ENCODE measurements around the gene GRIA3.

GRIA3 gene

DNA sequence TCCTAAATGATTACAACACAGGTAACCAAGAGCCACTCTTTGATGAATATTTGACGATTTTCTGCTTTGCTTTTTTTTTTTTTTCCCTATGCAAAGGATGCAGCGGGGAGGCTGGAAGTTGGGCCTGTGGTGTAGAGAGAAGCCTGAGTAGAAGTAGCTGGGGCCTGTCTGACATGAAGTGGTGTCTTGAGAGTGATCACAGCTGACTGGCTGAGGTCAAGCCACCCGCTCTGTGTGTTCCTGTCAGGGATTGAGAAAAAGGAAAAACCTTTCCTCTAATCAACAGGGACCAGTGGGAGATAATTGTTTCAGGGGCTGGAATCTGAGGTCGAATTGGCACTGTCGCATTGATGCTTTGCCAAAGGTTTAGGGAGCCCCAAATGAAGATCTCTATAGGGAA lies 258.7 kb downstream of the GRIA3 start:
- TF ChIP-seq, protein P1, sequence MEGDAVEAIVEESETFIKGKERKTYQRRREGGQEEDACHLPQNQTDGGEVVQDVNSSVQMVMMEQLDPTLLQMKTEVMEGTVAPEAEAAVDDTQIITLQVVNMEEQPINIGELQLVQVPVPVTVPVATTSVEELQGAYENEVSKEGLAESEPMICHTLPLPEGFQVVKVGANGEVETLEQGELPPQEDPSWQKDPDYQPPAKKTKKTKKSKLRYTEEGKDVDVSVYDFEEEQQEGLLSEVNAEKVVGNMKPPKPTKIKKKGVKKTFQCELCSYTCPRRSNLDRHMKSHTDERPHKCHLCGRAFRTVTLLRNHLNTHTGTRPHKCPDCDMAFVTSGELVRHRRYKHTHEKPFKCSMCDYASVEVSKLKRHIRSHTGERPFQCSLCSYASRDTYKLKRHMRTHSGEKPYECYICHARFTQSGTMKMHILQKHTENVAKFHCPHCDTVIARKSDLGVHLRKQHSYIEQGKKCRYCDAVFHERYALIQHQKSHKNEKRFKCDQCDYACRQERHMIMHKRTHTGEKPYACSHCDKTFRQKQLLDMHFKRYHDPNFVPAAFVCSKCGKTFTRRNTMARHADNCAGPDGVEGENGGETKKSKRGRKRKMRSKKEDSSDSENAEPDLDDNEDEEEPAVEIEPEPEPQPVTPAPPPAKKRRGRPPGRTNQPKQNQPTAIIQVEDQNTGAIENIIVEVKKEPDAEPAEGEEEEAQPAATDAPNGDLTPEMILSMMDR (IDR thresholded peaks at IDR 0.05; ENCODE audit: extremely low read depth, missing control alignments), result no peak

DNA sequence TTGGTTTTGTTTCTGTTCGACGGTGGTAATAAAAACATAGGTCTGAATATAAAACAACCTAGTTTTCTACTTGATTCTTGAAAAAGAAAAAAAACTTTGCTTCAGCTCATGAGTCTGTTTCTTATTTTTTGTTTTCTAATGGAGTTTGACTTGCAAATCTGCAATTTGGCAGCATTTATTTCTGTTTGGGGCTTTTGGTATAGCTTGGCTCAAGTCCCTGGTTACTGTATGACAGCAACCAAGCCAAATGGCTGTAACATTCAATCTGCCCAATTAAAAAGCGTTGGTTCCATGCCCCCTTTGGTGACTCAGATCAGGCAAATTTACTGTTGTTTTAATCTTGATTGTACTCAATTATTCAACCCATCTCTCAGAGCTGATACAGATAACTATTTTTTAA lies 263.4 kb downstream of the GRIA3 start:
- TF ChIP-seq, protein P1 (IDR thresholded peaks at IDR 0.05; ENCODE audit: extremely low read depth, missing control alignments), result no peak
- no peak for DNase-seq (ENCODE audit: low spot score)

More for the DNA sequence above, 258.7 kb downstream of the GRIA3 start:
- no peak for DNase-seq (ENCODE audit: low spot score)

DNA sequence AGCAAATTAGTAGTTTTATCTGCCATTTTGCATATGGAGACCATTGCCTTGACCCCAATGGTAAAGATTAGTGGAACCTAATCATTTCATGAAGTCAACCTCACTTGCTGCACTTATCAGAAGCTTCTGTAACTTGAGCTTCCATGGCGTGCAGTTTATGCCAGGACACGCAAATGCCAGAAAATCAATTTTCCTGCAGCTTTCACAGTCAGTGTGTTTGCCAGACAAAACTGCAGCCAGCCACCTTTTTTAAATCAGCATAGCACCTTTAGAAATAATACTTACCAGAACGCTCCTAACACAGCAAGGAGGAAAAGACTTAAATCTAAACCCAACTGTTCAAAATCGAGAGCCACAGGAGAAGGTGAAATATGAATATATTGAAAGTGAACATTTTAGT lies 265.3 kb downstream of the GRIA3 start:
- DNase-seq (ENCODE audit: low spot score), result no peak
- TF ChIP-seq, protein P1 (IDR thresholded peaks at IDR 0.05; ENCODE audit: extremely low read depth, missing control alignments), result no peak

DNA sequence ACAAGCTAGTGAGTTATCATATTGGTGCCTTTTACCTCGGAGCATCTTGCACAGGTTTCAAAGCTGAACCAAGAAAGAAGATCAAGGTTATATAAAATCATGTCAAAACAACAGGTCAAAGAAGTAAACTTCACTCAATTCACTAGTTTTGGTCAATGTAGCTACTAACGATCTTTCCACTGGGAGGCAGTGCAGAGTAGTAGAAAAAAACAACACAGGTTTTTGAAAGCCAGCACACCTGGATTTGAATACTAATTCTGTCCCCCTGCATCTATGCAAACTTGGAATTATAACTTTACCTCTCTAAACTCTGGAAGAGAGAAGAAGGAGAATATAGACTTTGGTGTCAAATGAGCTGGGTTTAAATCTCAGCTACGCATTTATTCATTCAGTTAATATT lies 266.1 kb downstream of the GRIA3 start:
- peak; percentile 6 for DNase-seq (ENCODE audit: low spot score)
- TF ChIP-seq, protein P1 (IDR thresholded peaks at IDR 0.05; ENCODE audit: extremely low read depth, missing control alignments), result peak; percentile 10

DNA sequence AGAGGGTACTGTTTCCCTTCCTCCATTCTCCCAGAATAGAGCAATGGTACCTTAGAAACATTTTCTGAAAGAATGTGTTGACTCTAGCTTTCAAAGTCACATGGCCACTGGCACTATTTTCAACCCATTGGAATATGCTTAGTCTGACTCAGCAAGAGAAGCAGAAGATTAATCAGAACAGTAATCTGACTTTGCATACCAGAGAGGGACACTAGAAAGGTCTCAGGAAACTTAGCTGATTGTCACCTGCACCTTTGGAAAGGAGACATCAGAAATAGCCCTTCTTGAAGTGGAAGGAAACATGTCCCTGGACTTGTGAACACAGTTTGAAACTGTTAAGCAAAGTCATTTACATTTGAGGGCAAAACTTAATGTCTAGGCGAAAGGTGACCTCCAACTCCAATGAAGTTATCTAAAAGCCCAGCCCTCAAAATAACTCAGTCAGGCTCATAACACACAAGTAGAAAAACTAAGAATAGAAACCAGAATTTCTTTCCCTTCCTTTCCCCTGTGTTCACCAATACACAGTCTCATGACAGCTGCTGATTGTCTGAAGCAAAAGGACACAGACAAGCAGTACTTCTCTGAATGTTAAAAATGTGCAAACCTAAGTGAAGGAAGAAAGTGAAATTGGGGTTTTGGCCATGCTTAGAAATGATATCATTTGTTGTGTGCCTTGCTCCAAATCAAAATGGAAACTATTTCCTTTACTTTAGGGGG lies 270.8 kb downstream of the GRIA3 start:
- peak; percentile 0 for DNase-seq (ENCODE audit: low spot score)
- TF ChIP-seq, protein P1 (IDR thresholded peaks at IDR 0.05; ENCODE audit: extremely low read depth, missing control alignments), result no peak

DNA sequence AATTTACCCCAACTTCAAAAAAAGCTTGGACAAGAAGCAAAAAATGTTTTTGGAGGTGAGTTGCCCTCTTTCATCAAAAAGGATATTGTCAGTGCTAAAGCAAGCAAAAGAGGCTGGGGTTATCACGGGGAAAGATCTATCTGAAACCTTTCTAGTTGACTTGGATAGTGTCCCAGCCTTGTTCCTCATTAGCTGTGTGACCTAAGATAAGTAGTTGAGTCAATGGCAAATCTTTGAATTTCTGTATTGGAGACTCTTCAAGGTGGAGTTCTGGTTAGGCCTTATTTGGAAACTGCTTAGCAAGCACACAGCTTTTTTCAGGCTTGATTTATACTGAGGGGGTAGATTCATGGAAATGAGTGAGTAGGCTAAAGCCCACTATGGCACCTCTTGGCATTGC lies 271.6 kb downstream of the GRIA3 start:
- DNase-seq (ENCODE audit: low spot score), result no peak
- TF ChIP-seq, protein P1 (IDR thresholded peaks at IDR 0.05; ENCODE audit: extremely low read depth, missing control alignments), result no peak

DNA sequence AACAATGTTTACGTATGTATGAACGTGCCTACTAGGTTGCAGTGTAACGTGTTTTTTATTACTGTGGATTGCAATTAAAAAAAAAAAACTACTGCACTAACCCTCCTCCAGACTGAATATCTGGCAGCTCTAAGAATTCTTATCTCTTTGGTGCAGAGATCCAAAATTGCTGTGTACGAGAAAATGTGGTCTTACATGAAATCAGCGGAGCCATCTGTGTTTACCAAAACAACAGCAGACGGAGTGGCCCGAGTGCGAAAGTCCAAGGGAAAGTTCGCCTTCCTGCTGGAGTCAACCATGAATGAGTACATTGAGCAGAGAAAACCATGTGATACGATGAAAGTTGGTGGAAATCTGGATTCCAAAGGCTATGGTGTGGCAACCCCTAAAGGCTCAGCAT lies 280.6 kb downstream of the GRIA3 start:
- TF ChIP-seq, protein P1 (IDR thresholded peaks at IDR 0.05; ENCODE audit: extremely low read depth, missing control alignments), result no peak
- DNase-seq (ENCODE audit: low spot score), result no peak
